WTC11 (cell line): Measurements from ENCODE around the gene ALK.

ENCODE experiments used
- CREM ChIP-seq: sonication (generic); formaldehyde crosslinking; IDR thresholded peaks from 2 replicates; pipeline ENCODE4 v1.8.1; 2022; ENCODE audit warnings: mild to moderate bottlenecking, missing genetic modification reagents, moderate library complexity
- CTCF ChIP-seq: fragments of 200-600 bp; IDR thresholded peaks from 2 replicates; pipeline ENCODE4 v1.8.0; 2022; ENCODE audit warnings: antibody characterized with exemption
- IRF2 ChIP-seq: sonication (generic); formaldehyde crosslinking; IDR thresholded peaks from 2 replicates; pipeline ENCODE4 v1.8.0; 2022; ENCODE audit warnings: low read depth, missing genetic modification reagents, borderline replicate concordance
- JUN ChIP-seq: sonication (generic); formaldehyde crosslinking; IDR thresholded peaks from 2 replicates; pipeline ENCODE4 v1.8.0; 2023; ENCODE audit warnings: mild to moderate bottlenecking, missing genetic modification reagents
- MAX ChIP-seq: sonication (generic); formaldehyde crosslinking; IDR thresholded peaks from 2 replicates; pipeline ENCODE4 v1.8.0; 2022; ENCODE audit warnings: mild to moderate bottlenecking, missing genetic modification reagents
- NR3C1 ChIP-seq: sonication (generic); formaldehyde crosslinking; conservative IDR thresholded peaks from 2 replicates; pipeline ENCODE4 v1.8.1; 2023; ENCODE audit warnings: low read depth, mild to moderate bottlenecking, missing genetic modification reagents
- RORB ChIP-seq: fragments of 250-450 bp; sonication (Bioruptor Pico); IDR thresholded peaks from 2 replicates; pipeline ENCODE4 v1.9.0; 2021; ENCODE audit warnings: mild to moderate bottlenecking
- SMAD4 ChIP-seq: sonication (generic); formaldehyde crosslinking; IDR thresholded peaks from 2 replicates; pipeline ENCODE4 v1.8.0; 2022; ENCODE audit warnings: mild to moderate bottlenecking, missing genetic modification reagents
- TEAD4 ChIP-seq: sonication (generic); formaldehyde crosslinking; IDR thresholded peaks from 2 replicates; pipeline ENCODE4 v1.8.0; 2022; ENCODE audit warnings: mild to moderate bottlenecking, missing genetic modification reagents
- TF ChIP-seq, protein P1 (sequence below): sonication (generic); formaldehyde crosslinking; IDR thresholded peaks from 2 replicates; pipeline ENCODE4 v1.8.0; 2022; ENCODE audit warnings: missing genetic modification reagents
- TF ChIP-seq, protein P2 (sequence below): sonication (generic); formaldehyde crosslinking; IDR thresholded peaks from 2 replicates; pipeline ENCODE4 v1.8.1; 2023; ENCODE audit warnings: mild to moderate bottlenecking, missing genetic modification reagents

GRCh38 chr2:29762239-29762638 is 159.1 kb downstream of the ALK start:
- TF ChIP-seq CTCF (no peak), JUN (CRISPR knock-in tag) (no peak), RORB (CRISPR knock-in tag) (no peak), SMAD4 (CRISPR knock-in tag) (no peak), TEAD4 (CRISPR knock-in tag) (no peak), IRF2 (CRISPR knock-in tag) (no peak), NR3C1 (CRISPR knock-in tag) (no peak), MAX (CRISPR knock-in tag) (no peak), CREM (CRISPR knock-in tag) (no peak)
- TF ChIP-seq, protein P1, sequence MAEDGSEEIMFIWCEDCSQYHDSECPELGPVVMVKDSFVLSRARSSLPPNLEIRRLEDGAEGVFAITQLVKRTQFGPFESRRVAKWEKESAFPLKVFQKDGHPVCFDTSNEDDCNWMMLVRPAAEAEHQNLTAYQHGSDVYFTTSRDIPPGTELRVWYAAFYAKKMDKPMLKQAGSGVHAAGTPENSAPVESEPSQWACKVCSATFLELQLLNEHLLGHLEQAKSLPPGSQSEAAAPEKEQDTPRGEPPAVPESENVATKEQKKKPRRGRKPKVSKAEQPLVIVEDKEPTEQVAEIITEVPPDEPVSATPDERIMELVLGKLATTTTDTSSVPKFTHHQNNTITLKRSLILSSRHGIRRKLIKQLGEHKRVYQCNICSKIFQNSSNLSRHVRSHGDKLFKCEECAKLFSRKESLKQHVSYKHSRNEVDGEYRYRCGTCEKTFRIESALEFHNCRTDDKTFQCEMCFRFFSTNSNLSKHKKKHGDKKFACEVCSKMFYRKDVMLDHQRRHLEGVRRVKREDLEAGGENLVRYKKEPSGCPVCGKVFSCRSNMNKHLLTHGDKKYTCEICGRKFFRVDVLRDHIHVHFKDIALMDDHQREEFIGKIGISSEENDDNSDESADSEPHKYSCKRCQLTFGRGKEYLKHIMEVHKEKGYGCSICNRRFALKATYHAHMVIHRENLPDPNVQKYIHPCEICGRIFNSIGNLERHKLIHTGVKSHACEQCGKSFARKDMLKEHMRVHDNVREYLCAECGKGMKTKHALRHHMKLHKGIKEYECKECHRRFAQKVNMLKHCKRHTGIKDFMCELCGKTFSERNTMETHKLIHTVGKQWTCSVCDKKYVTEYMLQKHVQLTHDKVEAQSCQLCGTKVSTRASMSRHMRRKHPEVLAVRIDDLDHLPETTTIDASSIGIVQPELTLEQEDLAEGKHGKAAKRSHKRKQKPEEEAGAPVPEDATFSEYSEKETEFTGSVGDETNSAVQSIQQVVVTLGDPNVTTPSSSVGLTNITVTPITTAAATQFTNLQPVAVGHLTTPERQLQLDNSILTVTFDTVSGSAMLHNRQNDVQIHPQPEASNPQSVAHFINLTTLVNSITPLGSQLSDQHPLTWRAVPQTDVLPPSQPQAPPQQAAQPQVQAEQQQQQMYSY (CRISPR knock-in tag): no peak
- TF ChIP-seq, protein P2, sequence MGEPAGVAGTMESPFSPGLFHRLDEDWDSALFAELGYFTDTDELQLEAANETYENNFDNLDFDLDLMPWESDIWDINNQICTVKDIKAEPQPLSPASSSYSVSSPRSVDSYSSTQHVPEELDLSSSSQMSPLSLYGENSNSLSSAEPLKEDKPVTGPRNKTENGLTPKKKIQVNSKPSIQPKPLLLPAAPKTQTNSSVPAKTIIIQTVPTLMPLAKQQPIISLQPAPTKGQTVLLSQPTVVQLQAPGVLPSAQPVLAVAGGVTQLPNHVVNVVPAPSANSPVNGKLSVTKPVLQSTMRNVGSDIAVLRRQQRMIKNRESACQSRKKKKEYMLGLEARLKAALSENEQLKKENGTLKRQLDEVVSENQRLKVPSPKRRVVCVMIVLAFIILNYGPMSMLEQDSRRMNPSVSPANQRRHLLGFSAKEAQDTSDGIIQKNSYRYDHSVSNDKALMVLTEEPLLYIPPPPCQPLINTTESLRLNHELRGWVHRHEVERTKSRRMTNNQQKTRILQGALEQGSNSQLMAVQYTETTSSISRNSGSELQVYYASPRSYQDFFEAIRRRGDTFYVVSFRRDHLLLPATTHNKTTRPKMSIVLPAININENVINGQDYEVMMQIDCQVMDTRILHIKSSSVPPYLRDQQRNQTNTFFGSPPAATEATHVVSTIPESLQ (CRISPR knock-in tag): no peak
